ENCODE data around the gene ZDBF2.

- TF ChIP-seq CTCF (IDR thresholded peaks at IDR 0.05; ENCODE audit: low read depth, low read length) (peak; percentile 42), MYC (IDR thresholded peaks at IDR 0.05; ENCODE audit: low read depth, low read length) (no peak)
Observed at GRCh38 chr2:206260188-206261012, 14.1 kb upstream of the ZDBF2 start.
